Colonic mucosa (tissue), 4 donors: Measurements from ENCODE around the gene GFOD2. TPM values are rescaled to one million over a fixed set of nuclear protein-coding genes. Genes with fewer than 3 reads are reported as not detected.

Experiments used
- DNase-seq: peaks from one replicate; pipeline ENCODE4 v3.0.0-alpha.2; 2020
- H3K27ac ChIP-seq: fragments of 200-600 bp; one replicate; pipeline ENCODE4 v1.8.0; 2021
- H3K27me3 ChIP-seq: fragments of 200-600 bp; one replicate; pipeline ENCODE4 v1.8.0; 2021
- H3K36me3 ChIP-seq: fragments of 200-600 bp; one replicate; pipeline ENCODE4 v1.8.0; 2021
- H3K4me1 ChIP-seq: fragments of 200-600 bp; one replicate; pipeline ENCODE4 v1.8.0; 2021; ENCODE audit warnings: mild to moderate bottlenecking
- H3K4me3 ChIP-seq: fragments of 200-600 bp; one replicate; pipeline ENCODE4 v1.8.0; 2021
- H3K9ac ChIP-seq, 2 donors: one replicate each; pipeline ENCODE4 v1.7.0; 2013; ENCODE audit warnings: control low read depth in 2 of 2, low read depth in 2 of 2, low read length in 2 of 2
- H3K9me3 ChIP-seq: fragments of 200-600 bp; one replicate; pipeline ENCODE4 v1.8.0; 2021
- CTCF ChIP-seq: fragments of 200-600 bp; IDR thresholded peaks from one replicate; pipeline ENCODE4 v1.8.0; 2022; ENCODE audit warnings: antibody characterized with exemption, mild to moderate bottlenecking
- intact Hi-C: fragments of 100-400 bp; cut with DNase I; formaldehyde crosslinking; loops from one replicate; pipeline ENCODE4 v1.14.1; 2022
- total RNA-seq, 2 donors: library from RNA; stranded (reverse); fragmentation: NEBNext Ultra II Directional in 1 of 2; extraction: Animal tissue kit (Norgen Biotek cat#: 25700) in 1 of 2; gene quantifications; one replicate each; pipeline ENCODE4 v1.2.1, GENCODE V29; 2021
- donor health status: healthy.
- donor health status: DM: no; HTN: no; CAD: no.
- donor health status: DM: no; HTN: no; CAD: no.

Gene GFOD2
- total RNA-seq, 2 donors from 2014 or later = 22.1 to 33.8 TPM

DNA sequence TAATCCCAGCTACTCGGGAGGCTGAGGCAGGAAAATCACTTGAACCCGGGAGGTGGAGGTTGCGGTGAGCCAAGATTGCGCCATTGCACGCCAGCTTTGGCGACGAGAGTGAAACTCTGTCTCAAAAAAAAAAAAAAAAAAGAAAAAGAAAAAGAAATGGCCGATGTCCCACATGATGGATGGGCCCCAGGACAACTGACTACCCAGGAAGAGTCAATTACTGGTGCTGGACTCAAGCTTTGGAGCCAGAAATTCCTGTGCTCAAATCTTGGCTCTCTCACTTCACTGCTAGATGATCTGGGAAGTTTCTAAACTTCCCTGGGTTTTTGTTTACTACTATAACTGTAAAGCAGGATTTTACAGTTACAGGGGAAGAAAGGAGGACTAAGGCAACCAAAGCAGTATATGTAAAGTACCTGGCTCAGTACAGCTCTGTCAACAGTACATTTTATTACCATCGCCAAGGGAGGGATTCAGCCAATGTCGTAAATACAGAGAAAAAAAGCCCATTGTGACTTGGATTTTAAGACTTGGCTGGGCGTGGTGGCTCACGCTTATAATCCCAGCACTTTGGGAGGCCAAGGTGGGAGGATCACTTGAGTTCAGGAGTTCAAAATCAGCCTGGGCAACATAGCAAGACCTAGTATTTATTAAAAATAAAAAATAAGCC lies 40.6 kb downstream of the GFOD2 start:
- Histone ChIP-seq H3K9ac (no peak overlapping the region), H3K4me1 (peaks cover 9% of the 10 kb centered on the region), H3K4me3 (no peak overlapping the region), H3K27me3 (no peaks in the 10 kb centered on the region), H3K9me3 (no peaks in the 10 kb centered on the region), H3K27ac (peak overlapping the region; percentile 66), H3K36me3 (no peaks in the 10 kb centered on the region)
- DNase-seq = peak; percentile 64
- TF ChIP-seq CTCF = no peak
- intact Hi-C loops = loop anchor here (5.0 kb wide), 2 partner anchors 39 to 249 kb away; partner anchors contain the start of gene GFOD2

- H3K4me1 ChIP-seq = peaks cover 17% of the 10 kb centered on the region
- no peaks in the 10 kb centered on the region for H3K36me3 ChIP-seq
- H3K27ac ChIP-seq = peak overlapping the region; percentile 66
- no peaks in the 10 kb centered on the region for H3K9me3 ChIP-seq
- no peak overlapping the region for H3K4me3 ChIP-seq
- no peaks in the 10 kb centered on the region for H3K27me3 ChIP-seq
- H3K9ac ChIP-seq = peak overlapping the region in 1 of 2 donors; percentile 3
- intact Hi-C loops = loop anchor here (5.0 kb wide), 2 partner anchors 40 to 250 kb away; partner anchors contain the start of gene GFOD2
- no peak for TF ChIP-seq CTCF
- DNase-seq = no peak
Observed at GRCh38 chr16:67677712-67678111, 41.4 kb downstream of the GFOD2 start.

DNA sequence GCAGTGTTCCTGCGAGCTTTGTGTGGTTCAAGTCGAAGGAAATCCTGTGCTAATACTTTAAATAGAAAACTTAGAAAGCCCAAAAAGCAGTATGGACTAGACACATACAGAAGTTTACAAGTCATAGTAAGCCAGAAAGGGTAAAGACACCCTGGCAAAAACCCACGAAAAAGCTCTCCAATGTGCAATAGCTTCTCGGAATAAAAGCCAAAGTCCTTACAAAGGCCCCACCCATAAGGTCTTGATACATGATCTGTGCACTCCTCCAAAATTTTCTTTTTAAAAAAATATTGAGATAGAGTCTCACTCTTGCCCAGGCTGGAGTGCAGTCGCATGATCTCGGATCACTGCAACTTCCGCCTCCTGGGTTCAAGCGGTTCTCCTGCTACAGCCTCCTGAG lies 42.2 kb downstream of the GFOD2 start:
- Histone ChIP-seq H3K27ac (no peak overlapping the region), H3K4me1 (peaks cover 22% of the 10 kb centered on the region), H3K9me3 (no peaks in the 10 kb centered on the region), H3K36me3 (no peaks in the 10 kb centered on the region), H3K9ac (no peak overlapping the region), H3K4me3 (no peak overlapping the region), H3K27me3 (no peaks in the 10 kb centered on the region)
- intact Hi-C loops = loop anchor here (5.0 kb wide), 2 partner anchors 40 to 250 kb away; partner anchors contain the start of gene GFOD2
- no peak for DNase-seq
- no peak for TF ChIP-seq CTCF

- H3K27ac ChIP-seq = no peak overlapping the region
- no peaks in the 10 kb centered on the region for H3K36me3 ChIP-seq
Observed at GRCh38 chr16:67676516-67676915, 42.6 kb downstream of the GFOD2 start.

DNA sequence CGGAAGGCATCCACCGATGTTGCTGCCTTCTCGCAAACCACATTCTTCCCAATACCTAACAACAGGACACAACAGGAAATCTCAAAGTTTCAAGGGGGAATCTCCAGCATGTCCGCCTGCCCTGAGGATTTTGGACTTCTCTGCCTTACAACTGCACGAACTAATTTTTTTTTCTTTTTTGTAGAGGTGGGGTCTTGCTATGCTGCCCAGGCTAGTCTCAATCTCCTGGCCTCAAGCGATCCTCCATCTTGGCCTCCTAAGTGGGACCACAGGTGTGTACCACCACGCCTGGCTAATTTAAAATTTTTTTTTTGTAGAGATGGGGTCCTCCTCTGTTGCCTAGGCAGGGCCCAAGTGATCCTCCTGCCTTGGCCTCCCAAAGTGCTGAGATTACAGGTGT lies 43.1 kb downstream of the GFOD2 start:
- intact Hi-C loops = loop anchor here (5.0 kb wide), 2 partner anchors 41 to 251 kb away; partner anchors contain the start of gene GFOD2
- DNase-seq = no peak
- no peaks in the 10 kb centered on the region for H3K36me3 ChIP-seq
- no peak overlapping the region for H3K4me3 ChIP-seq
- H3K27me3 ChIP-seq = no peaks in the 10 kb centered on the region
- no peak overlapping the region for H3K27ac ChIP-seq
- H3K9ac ChIP-seq = no peak overlapping the region
- no peak for TF ChIP-seq CTCF
- H3K4me1 ChIP-seq = peaks cover 22% of the 10 kb centered on the region
- no peaks in the 10 kb centered on the region for H3K9me3 ChIP-seq

More at GRCh38 chr16:67676516-67676915, 42.6 kb downstream of the GFOD2 start:
- H3K9me3 ChIP-seq = no peaks in the 10 kb centered on the region
- no peak for DNase-seq
- H3K27me3 ChIP-seq = no peaks in the 10 kb centered on the region
- H3K9ac ChIP-seq = no peak overlapping the region
- intact Hi-C loops = loop anchor here (5.0 kb wide), 2 partner anchors 41 to 251 kb away; partner anchors contain the start of gene GFOD2
- no peak overlapping the region for H3K4me3 ChIP-seq
- TF ChIP-seq CTCF = no peak
- H3K4me1 ChIP-seq = peaks cover 22% of the 10 kb centered on the region
